Suprapubic skin (tissue), 4 donors: Measurements from ENCODE around the gene KNTC1. TPM values are rescaled to one million over a fixed set of nuclear protein-coding genes. Genes with fewer than 3 reads are reported as not detected.
A peak's percentile ranks its signal among the peaks of the same experiment; 100 is the strongest.
"Not testable (repeated sequence)": the region's sequence is repeated elsewhere in the genome, so short reads cannot be mapped to it uniquely, and the experiment has no call there.

Experiments used
- DNase-seq, 2 donors: peaks; one replicate each; pipeline ENCODE4 v3.0.0-alpha.2; 2019; ENCODE audit warnings: low spot score in 2 of 2
- H3K27ac ChIP-seq: fragments of 200-600 bp; sonication (generic); one replicate; pipeline ENCODE4 v1.5.1; 2019
- H3K27me3 ChIP-seq: fragments of 200-600 bp; sonication (generic); one replicate; pipeline ENCODE4 v1.5.1; 2019
- H3K36me3 ChIP-seq: fragments of 200-600 bp; sonication (generic); one replicate; pipeline ENCODE4 v1.5.1; 2019
- H3K4me1 ChIP-seq: fragments of 200-600 bp; sonication (generic); one replicate; pipeline ENCODE4 v1.5.1; 2019
- H3K4me3 ChIP-seq: fragments of 200-600 bp; sonication (generic); one replicate; pipeline ENCODE4 v1.5.1; 2019; ENCODE audit warnings: mild to moderate bottlenecking
- H3K9me3 ChIP-seq: fragments of 200-600 bp; sonication (generic); one replicate; pipeline ENCODE4 v1.5.1; 2019
- CTCF ChIP-seq, 2 donors: fragments of 200-600 bp in 1 of 2; fragments of 450-650 bp in 1 of 2; sonication (generic) in 1 of 2; IDR thresholded peaks; one replicate each; pipeline ENCODE4 v1.5.1; 2016 to 2019; ENCODE audit warnings: antibody characterized with exemption in 2 of 2, mild to moderate bottlenecking in 1 of 2, moderate library complexity in 1 of 2
- EP300 ChIP-seq: sonication (generic); formaldehyde crosslinking; IDR thresholded peaks from one replicate; pipeline ENCODE4 v1.6.1; 2017; ENCODE audit warnings: antibody characterized with exemption
- POLR2A ChIP-seq, 2 donors: fragments of 450-650 bp; IDR thresholded peaks; one replicate each; pipeline ENCODE4 v1.6.1; 2017; ENCODE audit warnings: antibody characterized with exemption in 2 of 2, mild to moderate bottlenecking in 2 of 2, moderate library complexity in 2 of 2
- POLR2AphosphoS5 ChIP-seq, 3 donors: sonication (generic); formaldehyde crosslinking; IDR thresholded peaks; one replicate each; pipeline ENCODE4 v1.6.1; 2017; ENCODE audit warnings: antibody characterized with exemption in 3 of 3
- WGBS: methylation state at CpG from one replicate; pipeline ENCODE4 v1.1.5; 2018; 5-methylcytosine and 5-hydroxymethylcytosine counted together
- total RNA-seq, 4 donors: library from RNA; depleted of rRNA; stranded (reverse); fragments of >200 nt; gene quantifications; one replicate each; pipeline ENCODE4 v1.1.0, GENCODE V29; 2016

Gene KNTC1
- total RNA-seq, 4 donors from 2014 or later: 8.6 to 44.4 (median 13.2) TPM

DNA sequence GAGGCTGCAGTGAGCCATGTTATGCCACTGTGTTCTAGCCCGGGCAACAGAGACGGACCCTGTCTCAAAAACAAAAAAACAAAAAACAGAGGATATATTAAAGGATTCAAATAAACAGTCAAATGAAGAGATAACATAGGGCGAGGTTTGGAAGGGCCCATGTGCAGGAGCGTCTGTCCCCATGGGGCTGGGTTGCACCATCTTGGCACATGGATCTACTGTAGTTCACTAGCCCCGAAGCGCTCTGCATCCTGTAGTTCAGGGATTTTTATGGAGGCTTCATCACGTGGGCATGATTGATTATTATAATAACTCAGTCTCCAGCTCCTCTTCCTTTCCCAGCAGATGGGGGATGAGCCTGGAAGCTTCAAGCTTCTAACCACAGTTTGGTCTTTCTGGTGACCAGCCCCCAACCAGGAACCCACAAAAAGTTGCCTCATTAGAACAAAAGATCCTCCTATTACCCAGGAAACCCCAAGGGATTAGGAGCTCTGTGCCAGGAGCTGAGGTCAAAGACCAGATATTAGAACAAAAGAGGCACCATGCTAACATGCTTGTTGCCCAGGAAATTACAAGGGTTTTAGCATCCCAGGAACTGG is 116.3 kb downstream of the KNTC1 start:
- Histone ChIP-seq H3K4me3 (no peak overlapping the region), H3K9me3 (no peaks in the 10 kb centered on the region), H3K36me3 (no peaks in the 10 kb centered on the region), H3K4me1 (no peaks in the 10 kb centered on the region), H3K27me3 (no peaks in the 10 kb centered on the region), H3K27ac (no peak overlapping the region)
- no peak for DNase-seq
- WGBS: 67% methylated on average over 7 of the region's 7 CpGs
- TF ChIP-seq POLR2A (IDR thresholded peaks at IDR 0.05): no peak
- no peak for TF ChIP-seq POLR2AphosphoS5 (IDR thresholded peaks at IDR 0.05)
- TF ChIP-seq EP300: no peak
- TF ChIP-seq CTCF (IDR thresholded peaks at IDR 0.05): no peak

DNA sequence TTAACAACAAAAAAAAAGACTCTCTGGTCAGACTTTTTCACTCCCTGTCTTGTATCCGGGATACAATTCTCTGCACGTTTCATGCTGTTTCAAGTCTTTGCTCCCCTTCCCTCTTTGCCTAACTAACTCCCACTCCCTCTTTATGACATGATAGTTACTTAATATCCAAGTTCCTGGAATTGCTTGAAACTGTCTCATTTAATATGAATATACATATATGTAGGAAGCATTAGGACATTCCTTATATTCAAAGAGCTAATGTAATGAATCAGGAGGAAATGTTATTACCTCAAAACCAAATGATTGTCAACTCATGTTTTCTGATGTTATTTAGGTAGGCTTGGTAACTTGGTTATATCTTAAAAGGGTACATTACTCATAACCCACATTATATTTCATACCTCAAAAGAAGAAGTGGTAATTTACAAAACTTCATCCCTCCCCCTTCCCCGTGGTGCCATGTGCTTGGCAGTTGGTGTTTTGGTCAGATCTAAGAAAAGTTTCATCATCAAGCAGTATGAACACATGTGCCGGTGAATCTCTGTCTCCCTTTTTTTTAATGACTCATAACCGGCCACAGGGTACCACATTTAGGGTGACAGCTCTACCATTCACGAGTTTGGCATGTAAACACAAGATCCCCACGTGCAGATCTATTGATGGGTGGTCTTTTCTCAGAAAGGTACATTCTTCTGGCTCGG is 119.6 kb downstream of the KNTC1 start:
- DNase-seq: no peak
- WGBS: 58% methylated on average over 8 of the region's 8 CpGs
- Histone ChIP-seq H3K9me3 (no peaks in the 10 kb centered on the region), H3K36me3 (no peaks in the 10 kb centered on the region), H3K27ac (no peak overlapping the region), H3K4me1 (no peaks in the 10 kb centered on the region), H3K27me3 (no peaks in the 10 kb centered on the region), H3K4me3 (no peak overlapping the region)
- TF ChIP-seq CTCF (IDR thresholded peaks at IDR 0.05) (no peak), EP300 (no peak), POLR2A (IDR thresholded peaks at IDR 0.05) (no peak)

GRCh38 chr12:122651520-122652224 is 124.6 kb downstream of the KNTC1 start:
- H3K27ac ChIP-seq: peak overlapping the region; percentile 28
- no peak for DNase-seq
- H3K27me3 ChIP-seq: no peaks in the 10 kb centered on the region
- no peaks in the 10 kb centered on the region for H3K9me3 ChIP-seq
- TF ChIP-seq CTCF (IDR thresholded peaks at IDR 0.05): no peak
- no peak for TF ChIP-seq POLR2A (IDR thresholded peaks at IDR 0.05)
- TF ChIP-seq POLR2AphosphoS5 (IDR thresholded peaks at IDR 0.05): no peak
- TF ChIP-seq EP300: no peak
- H3K4me1 ChIP-seq: peaks cover 15% of the 10 kb centered on the region
- no peak overlapping the region for H3K4me3 ChIP-seq
- WGBS: 47% methylated on average over 11 of the region's 11 CpGs
- no peaks in the 10 kb centered on the region for H3K36me3 ChIP-seq

DNA sequence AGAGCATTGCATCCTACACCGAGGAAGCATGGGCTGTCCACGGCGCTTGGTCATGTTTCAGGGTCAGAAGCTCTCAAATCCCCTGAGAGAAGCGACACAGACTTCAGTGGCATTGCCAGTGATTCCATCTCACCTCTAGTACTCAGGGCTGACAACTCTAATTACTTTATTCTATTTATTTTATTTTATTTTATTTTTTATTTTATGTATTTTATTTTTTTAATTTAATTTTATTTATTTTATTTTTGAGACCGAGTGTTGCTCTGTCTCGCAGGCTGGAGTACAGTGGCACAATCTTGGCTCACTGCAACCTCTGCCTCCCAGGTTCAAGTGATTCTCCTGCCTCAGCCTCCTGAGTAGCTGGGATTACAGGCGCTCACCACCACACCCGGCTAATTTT is 126.2 kb downstream of the KNTC1 start:
- H3K4me3 ChIP-seq, H3K27me3 ChIP-seq, DNase-seq, H3K27ac ChIP-seq, H3K9me3 ChIP-seq, H3K36me3 ChIP-seq: not testable (repeated sequence)
- H3K4me1 ChIP-seq: peaks cover 18% of the 10 kb centered on the region
- WGBS: 94% methylated on average over 8 of the region's 8 CpGs

- DNase-seq: no peak
- H3K27me3 ChIP-seq: no peaks in the 10 kb centered on the region
- H3K9me3 ChIP-seq: no peaks in the 10 kb centered on the region
- H3K27ac ChIP-seq: no peak overlapping the region
- no peak overlapping the region for H3K4me3 ChIP-seq
- H3K36me3 ChIP-seq: no peaks in the 10 kb centered on the region
- WGBS: 74% methylated on average over 3 of the region's 3 CpGs
- TF ChIP-seq POLR2AphosphoS5 (IDR thresholded peaks at IDR 0.05) (no peak), CTCF (IDR thresholded peaks at IDR 0.05) (no peak), EP300 (no peak), POLR2A (IDR thresholded peaks at IDR 0.05) (no peak)
- H3K4me1 ChIP-seq: peaks cover 18% of the 10 kb centered on the region
These were observed 129.2 kb downstream of the KNTC1 start for GRCh38 chr12:122656298-122656697.
